OCI-M2 (cell line): ENCODE measurements around the gene OR6S1.

ENCODE experiments used
- DNase-seq: peaks from one replicate; lab custom pipeline; 2025; ENCODE audit not compliant: unreplicated experiment; lab: John Stamatoyannopoulos, UW

The OR6S1 gene, protein sequence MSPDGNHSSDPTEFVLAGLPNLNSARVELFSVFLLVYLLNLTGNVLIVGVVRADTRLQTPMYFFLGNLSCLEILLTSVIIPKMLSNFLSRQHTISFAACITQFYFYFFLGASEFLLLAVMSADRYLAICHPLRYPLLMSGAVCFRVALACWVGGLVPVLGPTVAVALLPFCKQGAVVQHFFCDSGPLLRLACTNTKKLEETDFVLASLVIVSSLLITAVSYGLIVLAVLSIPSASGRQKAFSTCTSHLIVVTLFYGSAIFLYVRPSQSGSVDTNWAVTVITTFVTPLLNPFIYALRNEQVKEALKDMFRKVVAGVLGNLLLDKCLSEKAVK

DNA sequence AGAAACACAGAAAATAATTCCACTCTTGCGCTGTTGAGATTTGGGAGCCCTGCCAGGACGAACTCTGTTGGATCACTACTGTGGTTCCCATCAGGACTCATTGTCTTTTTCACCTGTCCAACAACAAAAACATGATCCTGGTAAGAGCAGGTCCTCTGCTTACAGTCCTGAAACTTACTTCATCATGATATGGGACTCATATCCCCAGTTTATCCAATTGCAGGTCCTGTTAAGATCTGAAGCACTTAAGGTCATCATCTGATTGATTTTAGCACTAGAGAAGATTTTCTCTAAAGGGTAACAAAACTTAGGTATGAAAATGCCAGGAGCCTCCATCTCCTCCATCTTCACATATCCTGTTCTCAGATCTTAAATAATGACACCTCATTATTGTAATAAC is at the start of gene OR6S1:
OR6S1 (minus strand) TSS at position 101 of the 400 bp plus-strand sequence; CDS start at position 101, 0 bp downstream.
- DNase-seq: no peak

DNA sequence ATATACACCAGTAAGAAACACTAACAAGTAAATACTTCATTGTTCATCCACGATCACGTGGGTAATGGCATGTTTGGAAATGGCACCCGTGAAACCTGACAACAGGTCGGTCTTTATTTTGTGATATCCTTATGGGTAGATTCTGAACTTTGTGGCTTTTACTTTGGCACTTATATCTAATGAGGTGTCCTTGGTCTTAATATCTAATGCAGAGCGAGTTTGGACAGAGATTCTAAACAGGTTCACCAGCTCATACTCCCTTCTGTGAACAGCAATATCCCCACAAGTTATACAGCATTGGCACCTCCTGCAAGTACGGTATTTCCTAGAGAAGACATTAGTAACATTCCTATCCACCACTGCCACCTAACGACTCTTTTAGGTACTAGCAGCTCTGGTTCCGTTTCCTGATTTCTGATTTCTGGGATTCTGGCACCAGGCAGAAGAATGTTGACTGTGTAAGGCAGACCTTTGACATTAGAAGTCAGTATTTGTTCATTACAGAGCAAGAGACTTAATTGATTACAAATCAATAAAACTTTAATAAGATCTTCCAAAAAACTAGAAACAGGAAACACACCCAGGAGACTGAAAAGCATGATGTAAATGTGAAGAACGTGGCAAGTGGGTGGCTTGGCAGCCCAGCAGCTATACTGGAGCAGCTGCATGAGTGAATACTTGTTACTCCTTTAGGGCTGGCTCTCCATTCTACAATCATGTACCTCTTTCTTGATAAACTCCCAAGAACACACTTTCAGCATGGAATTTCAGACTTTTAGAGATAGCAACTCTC is 49.6 kb upstream of the OR6S1 start:
- DNase-seq: peak; percentile 53

DNA sequence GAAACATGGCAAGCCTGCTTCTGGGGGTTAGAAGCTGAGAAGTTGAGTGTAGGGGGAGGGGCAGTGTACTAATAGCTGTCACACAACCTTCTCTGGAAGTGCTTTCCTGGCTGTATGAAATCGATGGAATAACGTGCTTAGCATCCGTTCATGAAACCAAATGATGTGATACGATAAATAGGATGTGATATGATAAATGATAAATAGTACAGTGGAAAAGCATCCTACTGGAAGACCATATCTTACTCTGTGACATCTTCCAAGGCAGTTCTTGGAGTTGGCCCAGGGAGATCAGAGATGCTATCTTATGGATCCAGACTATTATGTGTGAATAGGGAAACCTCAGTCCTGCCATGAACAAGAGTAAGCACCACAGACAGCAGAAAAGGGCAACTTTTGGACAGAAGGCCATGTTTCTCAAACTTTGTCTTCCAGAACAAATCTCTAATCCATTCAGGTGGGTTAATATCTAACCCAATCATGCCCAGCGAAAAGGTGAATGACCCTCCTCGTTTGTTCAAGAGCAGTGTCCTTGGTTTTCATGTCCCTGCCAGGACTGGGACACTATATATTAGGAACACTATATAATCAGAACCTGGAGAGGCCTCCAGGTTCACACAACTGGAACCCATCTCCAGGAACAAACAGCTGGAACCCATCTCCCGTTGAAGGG is 46.8 kb upstream of the OR6S1 start, which contains the start of gene ANG:
ANG (plus strand) TSS at position 598 of the 673 bp plus-strand sequence. CDS start 4,801 bp downstream, outside the sequence.
- no peak for DNase-seq

DNA sequence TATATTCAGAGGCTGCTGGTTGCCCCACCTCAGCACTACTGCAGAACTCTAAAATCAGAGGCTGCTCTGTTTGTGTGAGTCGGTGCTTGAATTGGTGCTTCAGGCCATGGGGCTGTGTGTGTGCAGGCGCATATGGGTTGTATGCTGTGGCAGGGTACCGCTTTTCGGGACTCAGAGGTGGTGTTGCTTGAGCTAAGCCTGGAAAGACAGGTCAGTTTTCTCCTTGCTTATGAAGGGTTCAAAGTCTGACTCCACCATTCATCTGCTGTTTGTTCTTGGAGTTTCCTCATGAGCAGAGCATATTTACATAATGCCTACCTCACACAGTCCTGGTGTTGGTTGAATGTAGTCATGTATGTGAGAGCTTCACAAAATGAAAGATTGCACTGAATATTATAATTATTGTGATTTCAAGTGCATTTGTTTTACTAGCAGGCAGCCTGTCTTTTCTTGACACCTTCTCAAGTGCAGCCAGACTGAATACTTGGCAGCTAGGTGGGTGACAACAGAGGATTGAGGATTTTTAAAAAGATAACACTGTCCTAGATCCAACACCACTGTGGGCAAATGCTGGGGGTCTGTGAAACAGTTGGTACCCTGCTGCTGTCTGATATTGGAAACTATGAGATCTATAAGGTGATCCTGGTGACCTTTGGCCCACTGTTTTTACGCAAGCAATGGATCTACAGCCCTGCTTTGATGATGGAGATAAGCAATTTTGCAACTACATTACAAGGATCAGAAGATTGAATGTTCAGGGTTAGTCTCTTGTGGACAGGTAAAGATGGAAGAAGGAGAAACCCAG is 46.1 kb upstream of the OR6S1 start:
- DNase-seq: no peak

DNA sequence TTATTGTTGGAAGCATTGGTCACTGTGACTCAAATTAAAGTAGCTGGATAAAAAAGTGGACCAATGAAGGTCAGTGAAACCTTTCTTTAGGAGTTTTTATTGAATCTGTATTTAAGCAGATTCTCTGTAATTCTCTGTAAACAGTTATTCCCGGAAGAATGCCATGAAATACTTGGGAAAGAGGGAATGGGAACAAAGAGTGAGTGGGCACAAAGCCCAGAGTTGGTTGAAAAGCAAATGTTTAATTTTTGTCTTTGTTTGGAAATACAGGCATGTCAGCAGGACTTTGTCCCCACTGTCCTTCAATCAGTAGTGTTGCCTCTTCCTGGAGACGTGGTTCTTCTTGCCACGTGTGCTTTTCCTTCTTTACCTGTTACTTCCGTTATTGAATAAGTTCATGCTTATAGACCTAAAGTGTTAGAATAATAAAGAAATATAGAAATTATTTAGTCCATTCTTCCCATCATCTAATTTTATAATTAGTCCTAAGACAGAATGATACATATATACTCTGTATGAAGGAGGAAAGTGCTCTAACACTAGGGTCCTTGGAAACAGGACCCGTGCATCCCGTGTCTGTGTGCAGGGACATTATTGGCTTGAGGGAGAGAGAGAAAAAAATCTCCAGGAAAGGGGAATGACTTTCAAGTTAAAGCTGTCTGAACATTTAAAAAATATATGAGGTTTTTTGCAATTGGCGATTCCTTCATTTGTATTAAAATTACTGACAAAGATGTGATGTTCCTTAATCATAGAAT is 45.1 kb upstream of the OR6S1 start:
- no peak for DNase-seq

DNA sequence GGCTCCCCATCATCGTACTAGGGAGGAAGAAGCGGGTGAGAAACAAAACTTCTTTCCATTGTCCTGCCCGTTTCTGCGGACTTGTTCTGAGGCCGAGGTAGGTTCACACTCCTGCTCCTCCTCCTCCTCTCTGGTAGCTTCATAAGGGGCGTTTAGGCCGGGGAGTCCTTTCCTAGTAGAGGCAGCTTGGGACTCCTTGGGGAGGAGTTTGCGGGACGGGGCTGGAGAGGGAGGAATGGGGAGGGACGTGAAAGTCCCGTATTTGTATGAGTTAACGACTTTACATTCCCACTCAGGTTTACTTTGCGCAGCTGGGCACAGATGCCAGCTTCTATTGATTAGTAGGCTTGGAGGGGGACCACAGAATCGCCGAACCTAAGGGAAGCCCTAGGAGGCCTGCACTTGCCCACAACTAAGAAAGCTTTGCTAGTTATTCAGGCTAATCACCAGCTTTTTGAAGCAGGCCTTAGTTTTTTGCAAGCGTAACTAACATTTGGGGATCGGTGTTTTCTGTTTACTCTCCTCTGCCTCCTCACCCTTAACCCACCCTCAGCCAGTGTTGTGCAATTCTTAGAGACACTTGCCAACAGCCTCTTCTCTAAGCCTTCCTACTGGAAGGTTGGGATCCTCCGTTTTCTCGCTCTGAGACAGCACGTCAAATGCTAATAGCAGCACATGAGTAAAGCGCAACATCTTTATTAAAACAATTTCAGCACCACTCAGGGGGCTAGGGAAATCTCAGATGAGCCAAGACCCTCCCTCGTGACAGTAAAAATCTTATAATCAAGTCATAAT is 43.4 kb upstream of the OR6S1 start:
- DNase-seq: no peak

DNA sequence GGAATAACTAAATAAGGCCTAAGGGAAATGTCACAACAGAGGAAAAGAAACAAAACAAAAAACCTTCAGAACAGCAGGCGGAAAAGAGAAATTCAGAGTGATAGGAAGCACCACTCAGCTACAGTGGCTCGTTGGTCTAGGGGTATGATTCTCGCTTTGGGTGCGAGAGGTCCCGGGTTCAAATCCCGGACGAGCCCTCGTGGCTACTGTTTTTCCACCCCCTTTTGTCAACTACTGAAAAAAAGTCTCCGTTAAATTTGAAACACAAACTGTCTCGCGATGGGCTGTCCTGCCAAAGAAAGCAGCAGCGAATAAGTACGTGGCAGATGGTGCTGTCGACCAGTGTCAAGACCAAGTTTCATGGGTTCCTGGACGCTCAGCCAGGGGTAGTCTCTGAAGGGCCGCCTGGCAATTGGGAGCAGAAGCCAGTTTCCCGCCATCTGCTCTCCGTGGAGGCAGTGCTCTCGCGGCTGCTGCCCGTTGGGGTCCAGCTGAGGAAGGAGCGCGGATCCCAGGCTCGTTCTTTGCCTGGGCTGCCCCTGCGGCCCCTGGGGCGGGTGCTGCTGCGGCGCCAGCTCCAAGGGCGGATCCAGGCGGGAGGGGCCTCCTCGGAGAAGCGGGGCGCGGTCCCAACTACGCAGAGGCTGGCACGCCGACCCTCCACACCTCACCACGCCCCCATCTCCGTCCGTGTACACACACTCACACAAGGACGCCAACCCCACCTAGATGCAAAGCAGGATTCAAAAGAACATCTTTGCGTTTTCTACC is 42.6 kb upstream of the OR6S1 start, which contains the start of gene RNASE4:
RNASE4 (plus strand) TSS at position 670 of the 771 bp plus-strand sequence. CDS start 14,812 bp downstream, outside the sequence.
- peak; percentile 84 for DNase-seq

DNA sequence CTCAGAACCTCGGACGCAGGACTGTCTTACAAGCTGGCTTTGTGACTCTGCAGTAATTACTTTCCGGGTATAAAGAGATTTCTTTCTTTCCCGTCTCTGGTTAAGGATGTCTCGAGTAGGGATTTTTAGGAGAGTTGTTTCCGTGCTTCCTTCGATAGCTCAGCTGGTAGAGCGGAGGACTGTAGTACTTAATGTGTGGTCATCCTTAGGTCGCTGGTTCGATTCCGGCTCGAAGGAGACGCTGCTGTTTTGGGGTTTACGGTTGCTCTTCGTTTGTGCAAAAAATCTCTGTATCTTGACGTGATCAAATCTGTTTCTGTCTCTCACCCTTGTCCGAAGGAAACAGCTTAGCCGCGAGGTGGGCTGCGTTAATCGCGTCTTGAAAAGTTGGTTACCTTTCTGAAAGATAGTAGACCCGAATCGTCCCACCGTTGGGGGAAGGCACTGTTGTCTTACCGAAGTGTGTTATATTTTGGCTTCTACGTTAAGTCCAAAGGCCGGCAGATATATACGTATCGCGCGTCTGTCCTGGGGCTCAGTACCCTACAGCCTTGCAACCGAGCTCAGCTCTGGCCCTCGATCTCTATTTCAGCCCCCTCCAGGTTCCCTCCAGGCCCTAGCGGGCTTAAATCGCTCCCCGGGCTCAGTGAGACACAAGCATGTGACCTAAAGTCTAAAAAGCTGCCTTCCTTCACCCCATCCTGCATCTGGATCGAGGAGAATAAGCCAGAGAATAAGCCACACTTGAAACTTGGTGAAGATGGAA is 41.8 kb upstream of the OR6S1 start:
- DNase-seq: peak; percentile 93

DNA sequence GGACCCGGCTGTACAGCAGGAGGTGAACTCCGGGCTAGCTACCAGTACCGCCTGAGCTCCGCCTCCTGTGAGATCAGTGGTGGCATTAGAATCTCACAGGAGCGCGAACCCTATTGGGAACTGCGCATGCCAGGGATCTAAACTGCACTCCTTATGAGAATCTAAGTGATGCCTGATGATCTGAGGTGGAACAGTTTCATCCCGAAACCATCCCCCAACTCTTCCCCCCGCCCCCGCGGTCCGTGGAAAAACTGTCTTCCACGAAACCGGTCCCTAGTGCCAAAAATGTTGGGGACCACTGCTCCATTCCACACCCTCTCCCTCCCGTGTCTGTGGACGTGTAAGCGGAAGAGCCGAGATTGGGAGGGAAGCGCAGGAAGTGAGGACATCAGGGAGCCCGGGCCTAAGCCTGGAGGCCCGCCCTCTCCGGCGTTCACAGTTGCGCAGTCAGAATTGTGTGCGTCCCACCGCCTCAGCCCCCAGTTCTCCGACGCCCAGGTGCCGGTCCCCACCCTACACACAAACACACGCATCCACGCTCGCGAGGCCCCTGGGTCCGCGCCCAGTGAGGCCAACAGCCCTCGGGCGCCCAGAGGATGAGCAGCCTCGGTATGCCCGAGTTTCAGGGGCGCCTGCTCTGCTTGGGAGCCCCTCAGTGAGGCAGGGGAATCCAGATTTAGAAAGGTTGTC is 41.1 kb upstream of the OR6S1 start:
- peak; percentile 62 for DNase-seq

DNA sequence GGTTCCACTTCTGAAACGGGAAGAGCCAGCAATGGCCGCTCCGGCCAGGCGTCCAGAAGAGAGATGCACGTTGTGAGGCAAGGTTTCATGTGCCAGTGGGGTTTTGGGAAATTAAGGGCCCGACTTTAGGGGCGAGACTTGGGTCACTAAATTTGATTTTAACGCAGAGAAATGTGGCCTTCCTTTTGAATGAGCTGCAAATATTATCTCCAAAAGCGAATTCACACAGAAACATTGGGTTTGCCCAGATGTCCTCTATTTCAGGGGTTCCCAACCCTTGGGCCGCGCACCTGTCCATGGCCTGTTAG is 40.6 kb upstream of the OR6S1 start:
- no peak for DNase-seq

DNA sequence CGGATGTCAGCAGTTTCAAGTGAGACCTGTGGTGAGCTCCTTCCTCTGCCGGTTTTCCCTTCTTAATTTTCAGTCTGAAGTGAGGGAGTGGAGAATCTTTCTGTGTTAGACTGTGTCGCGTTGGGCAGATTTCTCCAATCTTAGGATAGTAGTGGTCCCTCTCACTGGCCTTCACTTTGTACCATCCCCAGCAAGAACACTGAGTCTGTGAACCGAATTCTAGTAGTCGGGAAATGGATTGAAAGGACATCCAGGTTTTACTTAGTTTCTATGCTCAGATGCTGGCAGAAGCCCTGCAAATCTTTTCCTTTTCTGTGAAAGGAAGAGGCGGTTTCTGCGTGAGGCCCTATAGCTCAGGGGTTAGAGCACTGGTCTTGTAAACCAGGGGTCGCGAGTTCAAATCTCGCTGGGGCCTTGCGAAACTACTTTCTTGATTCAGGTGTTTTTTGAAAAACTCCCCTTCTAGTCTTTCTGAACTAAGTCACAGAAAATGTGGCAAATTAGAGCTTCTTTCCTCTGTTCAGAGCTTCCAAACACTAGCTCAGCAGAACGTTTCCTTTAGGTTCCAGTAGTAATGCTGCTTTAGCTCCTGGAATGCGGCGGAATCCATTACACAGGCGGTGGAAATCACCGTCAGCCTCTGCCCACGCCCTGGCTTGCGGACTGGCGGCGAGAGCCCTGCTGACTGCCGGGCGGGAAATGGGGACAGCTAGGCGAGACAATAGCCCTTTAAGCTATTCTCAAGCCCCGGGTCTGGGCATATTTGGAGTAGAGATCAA is 40.0 kb upstream of the OR6S1 start:
- DNase-seq: peak; percentile 94

DNA sequence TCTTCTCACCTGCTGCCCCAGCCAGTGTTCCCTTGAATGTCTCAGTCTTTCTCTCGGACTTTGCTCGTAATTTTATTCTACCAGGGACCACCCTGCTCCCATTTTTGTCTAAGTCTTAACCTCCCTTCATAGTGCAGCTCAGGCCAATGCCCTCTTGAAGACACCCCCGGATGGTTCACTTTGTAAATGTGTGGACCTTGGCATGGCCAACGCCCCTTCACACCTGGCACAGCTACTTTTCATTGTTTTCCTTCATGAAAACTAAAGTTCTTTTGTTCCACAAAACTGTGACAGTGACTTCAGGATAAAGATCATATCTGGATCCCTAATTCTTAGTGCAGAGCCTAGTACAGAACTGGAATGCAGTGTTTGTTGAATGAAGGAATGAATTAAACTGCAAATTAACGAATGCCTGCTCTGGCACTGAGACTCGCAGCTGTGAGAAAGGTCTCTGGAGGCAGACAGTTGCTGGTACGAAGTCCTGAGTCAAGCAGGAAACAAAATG is 39.4 kb upstream of the OR6S1 start:
- no peak for DNase-seq

DNA sequence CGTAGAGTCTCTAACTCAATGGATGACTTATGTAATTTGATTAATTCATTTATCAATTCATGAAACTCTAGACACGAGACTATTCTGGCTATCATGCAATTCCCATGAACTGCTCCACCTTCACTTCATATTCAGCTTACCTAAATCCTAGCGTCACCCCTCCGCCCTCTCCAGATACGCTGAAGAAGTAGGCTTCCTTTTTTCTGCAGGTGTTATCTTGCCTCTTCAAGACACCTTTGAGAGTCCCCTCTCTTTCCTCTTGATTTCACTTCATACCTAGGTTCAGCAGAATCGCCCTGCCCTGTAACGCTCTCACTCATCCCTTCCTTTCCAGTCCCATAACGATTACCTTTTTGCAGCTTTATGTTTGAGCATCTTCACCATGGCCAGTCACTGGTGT is 38.9 kb upstream of the OR6S1 start:
- DNase-seq: no peak

DNA sequence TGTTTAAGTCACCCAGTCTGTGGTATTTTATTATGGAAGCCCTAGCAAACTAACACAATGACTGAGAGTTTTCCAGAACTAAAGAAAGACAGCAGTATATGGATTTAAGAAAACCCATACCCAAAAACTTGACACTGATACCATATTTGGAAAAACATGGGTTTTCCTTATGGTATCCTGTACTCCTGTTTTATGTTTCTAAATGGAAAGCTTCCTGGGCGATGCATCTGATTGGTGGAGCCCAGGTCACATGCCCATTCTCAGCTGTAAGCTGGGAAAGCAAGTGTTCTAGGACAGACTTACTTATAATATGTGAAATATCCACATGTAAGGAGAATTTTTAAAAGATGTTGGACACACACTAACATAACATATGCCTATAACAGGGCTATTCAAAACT is 38.4 kb upstream of the OR6S1 start:
- no peak for DNase-seq

DNA sequence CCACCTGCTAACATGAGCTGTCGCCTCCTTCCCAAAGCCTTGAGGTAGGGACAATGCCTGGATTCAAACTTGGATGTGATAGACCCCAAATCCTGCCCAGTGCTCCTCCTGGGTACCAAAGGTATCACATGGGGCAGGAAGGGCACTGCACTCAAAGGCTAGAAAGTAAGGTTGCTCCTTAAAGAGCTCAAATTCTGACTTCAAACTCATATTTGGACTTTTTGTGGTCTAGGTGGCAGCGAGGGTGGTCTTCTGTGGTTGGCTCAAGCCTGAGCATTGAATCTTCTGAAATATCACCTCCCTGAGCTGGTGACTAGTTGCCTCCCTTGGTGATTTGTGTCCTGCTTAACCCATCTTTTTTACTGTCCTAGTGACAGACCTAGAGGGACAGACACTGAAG is 34.6 kb upstream of the OR6S1 start:
- no peak for DNase-seq

DNA sequence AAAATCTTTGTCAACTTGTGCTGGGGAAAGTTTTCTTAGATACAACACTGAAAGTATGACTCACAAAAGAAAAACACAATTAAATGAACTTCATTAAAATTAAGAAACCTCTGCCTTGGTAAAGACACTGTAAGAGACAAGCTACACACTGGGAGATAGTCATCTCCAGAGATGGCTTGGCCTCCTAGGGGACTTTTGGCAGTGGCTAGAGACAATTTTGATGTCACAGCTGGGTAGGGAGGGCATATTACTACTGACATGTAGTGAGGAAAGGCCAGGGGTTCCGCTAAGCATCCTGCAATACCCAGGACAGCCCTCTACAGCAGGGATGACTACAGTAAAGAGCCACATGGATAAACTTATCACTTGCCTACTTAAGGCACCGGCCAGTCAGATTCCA is 34.2 kb upstream of the OR6S1 start:
- no peak for DNase-seq
